ENCODE results near the gene PES1.
"Not testable (repeated sequence)": the region's sequence is repeated elsewhere in the genome, so short reads cannot be mapped to it uniquely, and the experiment has no call there.

The PES1 gene

DNA sequence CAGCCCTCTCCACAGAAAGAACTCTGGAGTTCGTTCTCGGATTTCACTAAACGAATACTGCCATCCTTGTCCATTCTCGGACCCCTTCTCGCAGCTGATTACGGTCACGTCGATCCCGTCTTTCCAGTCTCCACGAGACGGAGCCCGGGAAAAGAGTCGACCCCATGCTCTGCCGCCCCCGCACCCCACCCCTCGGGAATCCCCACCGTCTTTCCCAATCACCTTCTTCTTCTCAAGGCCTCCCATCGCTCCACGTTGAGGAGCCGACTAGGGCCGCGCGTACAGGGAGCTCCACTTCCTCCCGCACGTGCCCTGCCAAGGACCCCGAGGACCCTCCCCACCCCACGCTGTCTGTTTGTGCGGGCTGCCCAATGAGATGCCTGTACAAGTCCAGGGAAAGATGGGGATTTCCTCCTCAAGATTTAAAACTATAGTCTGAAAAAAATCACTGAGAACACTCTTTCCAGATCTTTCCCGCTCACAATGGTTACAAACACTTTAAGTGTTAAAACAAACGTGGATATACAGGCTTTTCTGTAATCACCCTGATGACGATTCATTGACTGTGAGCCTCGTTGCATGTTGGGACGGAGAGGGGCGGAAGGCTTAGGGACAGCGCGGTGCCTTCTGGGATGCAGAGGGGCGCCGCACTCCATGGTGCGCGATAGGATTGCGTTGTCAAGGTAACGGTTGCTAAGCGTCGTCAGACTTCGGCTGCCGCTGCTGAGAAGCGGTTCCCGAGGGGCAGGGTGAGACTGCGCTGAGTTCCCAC is at the start of gene PES1:
Gene PES1, minus strand, starts transcription at position 323 of the 772 bp plus-strand sequence. Its CDS starts 77 bp downstream, at position 246.
- DNase-seq: peak; percentile 98

DNA sequence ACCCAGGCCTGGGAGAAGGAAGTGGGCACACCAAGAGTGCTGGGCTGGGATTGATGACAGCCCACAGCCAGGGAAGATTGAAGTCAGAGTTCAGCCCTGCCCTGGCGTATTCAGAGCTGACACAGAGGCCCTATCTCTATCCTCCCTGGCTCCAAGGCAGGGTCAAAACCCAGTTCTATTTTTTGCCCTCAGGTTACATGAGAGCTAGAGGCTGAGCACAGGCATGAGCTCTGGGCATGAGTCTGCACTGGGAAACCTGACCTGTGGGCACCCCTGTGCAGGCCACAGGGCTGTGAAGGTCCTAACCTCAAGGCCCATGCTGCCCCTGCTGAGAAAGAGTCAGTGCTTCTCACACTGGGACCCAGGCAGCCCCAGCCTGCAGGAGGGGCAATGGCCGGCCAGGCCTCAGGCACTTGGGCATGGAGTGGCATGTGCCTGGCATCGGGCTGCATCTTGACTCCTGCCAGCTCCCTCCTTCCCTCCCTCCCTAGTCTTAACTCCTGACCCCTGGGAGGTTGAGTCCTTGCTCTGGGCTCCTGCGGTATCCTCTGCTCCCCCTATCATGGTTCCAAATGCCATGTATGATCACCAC is 49.2 kb upstream of the PES1 start:
- no peak for DNase-seq

DNA sequence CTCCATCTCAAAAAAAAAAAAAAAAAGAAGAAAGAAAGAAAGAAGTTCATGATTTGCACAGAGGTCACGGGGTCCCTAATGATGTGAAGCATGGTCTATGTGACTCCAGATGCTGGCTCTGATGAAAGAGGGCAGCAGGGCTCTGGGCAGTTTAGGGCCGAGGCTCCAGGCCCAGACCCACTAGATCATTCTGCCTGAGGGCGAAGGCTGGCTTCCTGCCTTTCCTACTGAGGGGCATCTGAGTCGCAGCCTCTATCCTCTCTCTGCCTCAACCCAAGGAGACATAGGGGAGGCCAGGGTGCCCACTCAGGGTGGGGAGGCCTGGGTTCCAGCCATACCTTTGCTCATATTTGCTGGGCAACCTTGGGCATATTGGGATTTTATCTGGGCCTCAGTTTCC is 48.7 kb upstream of the PES1 start:
- no peak for DNase-seq

DNA sequence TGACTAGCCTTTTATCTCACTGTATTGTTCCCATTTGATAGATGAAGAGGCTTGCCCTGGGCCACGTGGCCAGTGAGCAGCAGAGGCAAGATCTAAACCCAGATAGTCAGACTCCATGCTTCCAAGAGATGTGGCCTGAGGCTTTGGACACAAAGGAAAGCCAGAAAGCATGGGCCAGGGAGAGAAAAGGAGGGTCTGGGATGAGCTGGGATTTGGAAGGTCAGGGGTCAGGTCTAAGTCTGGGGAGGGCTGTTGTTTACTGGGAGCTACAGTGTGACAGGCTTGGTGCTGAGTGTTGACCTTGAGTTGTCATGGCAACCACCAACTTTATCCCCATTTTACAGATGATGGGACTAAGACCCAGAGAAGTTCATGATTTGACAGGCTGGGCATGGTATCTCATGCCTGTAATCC is 46.0 kb upstream of the PES1 start:
- peak; percentile 2 for DNase-seq

DNA sequence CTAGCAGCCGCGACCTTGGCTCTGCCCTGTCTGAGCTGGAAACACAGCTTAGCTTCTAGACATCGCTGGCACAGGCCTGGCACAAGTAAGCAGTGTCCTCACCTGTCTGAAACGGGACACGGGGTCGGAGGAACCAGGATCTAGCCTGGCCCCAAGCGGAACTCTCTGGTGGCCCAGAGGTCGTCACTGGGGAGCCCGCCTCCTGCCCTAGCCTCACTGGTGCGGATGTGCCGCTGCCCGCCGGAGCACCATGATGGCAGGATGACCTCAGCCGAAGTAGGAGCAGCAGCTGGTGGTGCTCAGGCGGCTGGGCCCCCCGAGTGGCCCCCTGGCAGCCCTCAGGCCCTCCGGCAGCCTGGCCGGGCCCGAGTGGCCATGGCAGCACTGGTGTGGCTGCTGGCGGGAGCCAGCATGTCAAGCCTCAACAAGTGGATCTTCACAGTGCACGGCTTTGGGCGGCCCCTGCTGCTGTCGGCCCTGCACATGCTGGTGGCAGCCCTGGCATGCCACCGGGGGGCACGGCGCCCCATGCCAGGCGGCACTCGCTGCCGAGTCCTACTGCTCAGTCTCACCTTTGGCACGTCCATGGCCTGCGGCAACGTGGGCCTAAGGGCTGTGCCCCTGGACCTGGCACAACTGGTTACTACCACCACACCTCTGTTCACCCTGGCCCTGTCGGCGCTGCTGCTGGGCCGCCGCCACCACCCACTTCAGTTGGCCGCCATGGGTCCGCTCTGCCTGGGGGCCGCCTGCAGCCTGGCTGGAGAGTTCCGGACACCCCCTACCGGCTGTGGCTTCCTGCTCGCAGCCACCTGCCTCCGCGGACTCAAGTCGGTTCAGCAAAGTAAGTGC is 44.7 kb upstream of the PES1 start:
- DNase-seq: peak; percentile 9

DNA sequence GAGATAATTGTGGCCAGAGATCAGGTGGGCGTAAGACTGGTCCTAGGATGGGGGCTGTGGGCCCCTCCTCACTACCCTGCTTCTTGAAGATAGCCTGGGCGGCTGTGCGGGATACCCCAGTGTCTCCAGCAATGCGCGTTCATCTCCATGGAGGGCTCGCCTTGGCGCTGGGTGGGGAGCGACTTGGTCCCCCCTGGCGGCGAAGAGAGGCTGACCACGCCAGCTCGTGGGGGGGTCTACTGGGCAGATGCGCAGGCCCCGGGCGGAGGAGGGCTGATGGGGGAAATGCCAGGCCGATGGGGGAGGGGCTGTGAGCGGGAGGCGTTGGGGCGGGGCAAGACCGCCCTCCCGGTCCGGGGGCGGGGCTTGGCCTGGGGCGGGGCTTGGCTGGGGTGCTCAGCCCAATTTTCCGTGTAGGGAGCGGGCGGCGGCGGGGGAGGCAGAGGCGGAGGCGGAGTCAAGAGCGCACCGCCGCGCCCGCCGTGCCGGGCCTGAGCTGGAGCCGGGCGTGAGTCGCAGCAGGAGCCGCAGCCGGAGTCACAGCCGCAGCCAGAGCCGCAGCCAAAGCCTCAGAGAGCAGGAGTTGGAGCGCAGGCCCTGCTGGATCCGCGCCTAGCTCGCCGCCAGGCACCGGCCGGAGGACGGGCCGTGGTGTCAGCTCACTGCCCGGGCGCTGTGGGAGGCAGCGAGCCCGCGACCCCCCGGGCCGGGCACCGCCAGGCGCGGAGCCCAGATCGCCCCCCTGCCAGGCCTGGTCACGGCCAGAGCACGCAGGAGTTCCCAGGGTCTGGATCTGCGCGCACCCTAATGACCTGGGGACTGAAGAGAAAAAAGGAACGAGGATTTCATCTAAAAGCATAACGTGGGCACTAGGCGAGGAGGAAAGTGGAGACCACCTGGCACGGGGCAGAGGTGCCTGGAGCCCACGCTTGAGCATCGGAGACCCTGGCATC is 43.8 kb upstream of the PES1 start, which contains the start of gene SLC35E4:
Gene SLC35E4, plus strand, starts transcription at position 509 of the 953 bp plus-strand sequence. CDS start 670 bp downstream, outside the sequence.
- peak; percentile 95 for DNase-seq

DNA sequence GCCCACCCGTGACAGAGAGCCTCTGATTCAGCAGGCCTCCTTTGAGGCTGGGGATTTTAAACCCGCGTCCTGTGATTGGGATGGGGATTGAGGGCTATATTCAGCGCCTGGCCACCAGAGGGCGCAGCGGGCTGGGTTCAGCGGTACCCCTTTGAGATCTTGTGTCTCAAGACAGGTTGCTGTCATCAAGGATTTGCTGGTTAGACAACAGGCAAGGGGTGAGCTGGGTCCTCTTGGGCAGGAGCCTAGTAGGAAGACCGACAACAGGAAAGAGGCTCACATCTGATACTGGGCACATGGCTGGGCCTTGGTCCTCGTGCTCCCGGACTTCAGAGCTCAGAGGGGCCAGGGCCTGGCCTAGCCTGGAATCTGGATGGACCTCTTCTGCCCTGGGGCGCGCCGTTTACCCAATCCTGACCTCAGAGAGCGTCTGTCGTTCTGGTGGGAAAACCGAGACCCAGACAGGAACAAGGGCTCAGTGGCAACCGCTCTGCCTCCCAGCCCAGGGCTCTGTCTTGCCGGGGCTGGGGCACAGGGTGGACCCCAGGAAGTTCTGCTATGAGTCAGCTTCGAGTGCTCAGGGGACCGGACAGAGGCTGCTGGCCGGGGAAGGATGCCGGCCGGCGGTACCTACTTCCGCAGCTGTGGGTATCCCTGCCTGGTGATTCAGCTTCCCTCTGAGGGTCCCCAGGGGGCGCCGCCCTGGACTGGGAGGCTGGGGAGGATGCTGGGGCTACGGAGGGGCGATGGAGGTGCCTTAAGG is 42.9 kb upstream of the PES1 start:
- peak; percentile 91 for DNase-seq

DNA sequence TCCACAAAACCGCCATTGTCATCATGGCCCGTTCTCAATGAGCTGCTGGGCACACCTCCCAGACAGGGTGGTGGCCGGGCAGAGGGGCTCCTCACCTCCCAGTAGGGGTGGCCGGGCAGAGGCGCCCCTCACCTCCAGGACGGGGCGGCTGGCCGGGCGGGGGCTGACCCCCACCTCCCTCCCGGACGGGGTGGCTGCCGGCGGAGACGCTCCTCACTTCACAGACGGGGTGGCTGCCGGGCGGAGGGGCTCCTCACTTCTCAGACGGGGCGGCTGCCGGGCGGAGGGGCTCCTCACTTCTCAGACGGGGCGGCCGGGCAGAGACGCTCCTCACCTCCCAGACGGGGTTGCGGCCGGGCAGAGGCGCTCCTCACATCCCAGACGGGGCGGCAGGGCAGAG is 39.8 kb upstream of the PES1 start:
- DNase-seq: not testable (repeated sequence)

DNA sequence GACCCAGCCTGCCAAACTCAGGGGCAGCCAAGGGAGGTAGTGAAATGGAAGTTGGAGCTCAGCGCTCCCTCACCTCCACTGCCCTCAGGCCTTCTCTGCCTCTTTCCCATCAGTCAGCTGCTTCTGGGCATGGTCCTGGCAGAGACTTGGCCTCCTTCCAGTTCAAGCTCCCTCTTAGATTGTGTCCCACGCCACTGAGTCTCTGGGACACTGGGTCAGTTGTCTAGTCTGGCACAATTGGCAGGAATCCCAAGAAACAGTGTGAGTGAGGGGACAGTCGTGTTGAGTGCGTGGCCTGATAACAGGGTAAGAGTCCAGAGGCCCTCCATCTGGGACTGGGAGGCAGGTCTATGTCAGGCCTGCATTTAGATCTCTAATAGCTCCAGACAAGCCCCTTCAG is 36.8 kb upstream of the PES1 start:
- DNase-seq: no peak

DNA sequence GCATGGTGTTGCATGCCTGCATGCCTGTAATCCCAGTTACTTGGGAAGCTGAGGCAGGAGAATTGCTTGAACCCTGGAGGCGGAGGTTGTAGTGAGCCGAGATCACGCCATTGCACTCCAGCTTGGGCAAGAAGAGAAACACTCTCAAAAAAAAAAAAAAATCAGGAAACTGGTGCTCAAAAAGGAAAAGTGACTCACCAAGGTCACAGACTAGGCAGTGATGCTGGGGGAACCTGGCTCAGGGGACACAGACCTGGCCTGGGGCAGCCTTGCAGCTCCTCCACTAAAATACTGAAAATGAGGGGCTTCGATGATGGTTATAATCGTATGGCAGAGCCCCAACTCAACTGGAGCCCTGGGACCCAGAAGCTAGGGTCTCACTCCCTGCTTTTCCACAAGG is 35.8 kb upstream of the PES1 start:
- DNase-seq: no peak

DNA sequence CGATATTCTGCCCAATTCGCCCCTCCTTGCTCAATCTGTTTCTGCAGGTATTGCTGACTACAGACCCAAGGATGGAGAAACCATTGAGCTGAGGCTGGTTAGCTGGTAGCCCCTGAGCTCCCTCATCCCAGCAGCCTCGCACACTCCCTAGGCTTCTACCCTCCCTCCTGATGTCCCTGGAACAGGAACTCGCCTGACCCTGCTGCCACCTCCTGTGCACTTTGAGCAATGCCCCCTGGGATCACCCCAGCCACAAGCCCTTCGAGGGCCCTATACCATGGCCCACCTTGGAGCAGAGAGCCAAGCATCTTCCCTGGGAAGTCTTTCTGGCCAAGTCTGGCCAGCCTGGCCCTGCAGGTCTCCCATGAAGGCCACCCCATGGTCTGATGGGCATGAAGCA is 34.7 kb upstream of the PES1 start:
- no peak for DNase-seq

DNA sequence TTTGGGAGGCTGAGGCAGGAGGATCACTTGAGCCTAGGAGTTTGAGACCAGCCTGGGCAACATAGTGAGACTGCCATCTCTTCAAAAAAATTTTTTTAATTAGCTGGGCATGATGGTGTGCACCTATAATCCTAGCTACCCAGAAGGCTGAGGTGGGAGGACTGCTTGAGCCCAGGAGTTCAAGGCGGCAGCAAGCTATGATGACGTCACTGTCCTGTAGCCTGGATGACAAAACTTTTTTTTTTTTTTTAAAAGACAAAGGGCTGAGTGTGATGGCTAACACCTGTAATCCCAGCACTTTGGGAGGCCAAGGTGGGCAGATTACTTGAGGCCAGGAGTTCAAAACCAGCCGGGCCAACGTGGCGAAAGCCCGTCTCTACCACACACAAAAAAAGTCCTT is 28.2 kb upstream of the PES1 start:
- DNase-seq: not testable (repeated sequence)

DNA sequence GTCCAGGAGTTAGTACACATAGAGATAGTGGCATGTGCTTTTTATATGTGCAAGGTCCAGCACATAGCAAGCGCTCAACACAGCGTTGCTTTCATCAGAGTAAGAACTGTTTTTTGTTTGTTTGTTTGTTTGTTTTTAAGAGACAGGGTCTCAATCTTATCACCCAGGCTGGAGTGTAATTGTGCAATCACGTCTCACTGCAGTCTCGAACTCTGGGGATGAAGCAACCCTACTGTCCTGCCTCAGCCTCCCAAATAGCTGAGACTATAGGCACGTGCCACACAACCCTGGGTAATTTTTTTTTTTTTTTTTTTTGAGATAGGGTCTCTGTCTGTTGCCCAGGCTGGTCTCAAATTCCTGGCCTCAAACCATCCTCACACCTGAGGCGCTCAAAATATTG is 26.1 kb upstream of the PES1 start:
- DNase-seq: no peak

DNA sequence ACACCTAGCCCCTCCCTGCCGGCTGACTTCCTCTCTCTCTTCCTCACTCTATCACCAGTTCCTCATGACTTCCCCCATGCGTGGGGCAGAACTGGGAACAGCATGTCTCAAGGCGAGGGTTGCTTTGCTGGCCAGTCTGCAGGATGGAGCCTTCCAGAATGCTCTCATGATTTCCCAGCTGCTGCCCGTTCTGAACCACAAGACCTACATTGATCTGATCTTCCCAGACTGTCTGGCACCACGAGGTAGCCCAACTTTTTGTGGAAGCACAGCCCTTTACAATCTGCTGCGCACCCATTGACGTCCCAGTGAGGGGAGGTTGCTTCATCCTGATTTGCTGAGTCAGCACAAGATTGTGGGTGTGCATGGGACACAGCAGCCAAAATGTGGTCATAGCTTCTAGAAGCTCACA is 23.8 kb upstream of the PES1 start:
- no peak for DNase-seq

DNA sequence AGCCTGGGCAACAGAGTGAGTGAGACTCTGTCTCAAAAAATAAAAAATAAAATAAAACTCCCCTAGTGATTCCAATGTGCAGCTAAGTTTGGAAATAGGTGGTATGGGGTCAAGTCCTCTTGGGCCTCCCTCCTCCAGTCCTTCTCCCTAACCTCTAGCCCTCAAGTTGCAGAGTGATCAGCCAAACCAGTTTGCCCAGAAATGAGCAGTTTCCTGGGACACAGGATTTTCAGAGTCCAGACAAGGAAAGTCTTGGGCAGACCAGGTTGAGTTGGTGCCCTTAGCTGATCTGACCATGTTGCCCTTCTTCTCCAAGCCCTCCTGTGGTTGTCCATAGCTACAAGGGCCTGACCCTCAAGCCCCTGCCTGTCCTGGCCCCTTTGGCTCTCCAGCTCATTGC is 23.2 kb upstream of the PES1 start:
- no peak for DNase-seq

DNA sequence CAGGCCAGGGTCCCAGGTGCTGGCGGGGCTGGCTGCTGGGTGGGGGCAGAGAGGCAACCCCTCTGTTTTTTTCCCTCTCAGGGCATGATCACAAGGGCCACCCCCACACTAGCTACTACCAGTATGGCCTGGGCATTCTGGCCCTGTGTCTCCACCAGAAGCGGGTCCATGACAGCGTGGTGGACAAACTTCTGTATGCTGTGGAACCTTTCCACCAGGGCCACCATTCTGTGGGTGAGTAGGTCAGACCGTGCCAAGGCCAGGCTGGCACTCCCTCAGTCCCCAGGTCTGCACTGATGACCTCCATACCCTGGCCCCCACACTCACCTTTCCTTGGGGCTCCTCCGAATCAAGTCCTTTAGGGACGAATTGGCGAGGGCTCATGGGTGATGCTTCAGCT is 22.6 kb upstream of the PES1 start:
- DNase-seq: no peak

DNA sequence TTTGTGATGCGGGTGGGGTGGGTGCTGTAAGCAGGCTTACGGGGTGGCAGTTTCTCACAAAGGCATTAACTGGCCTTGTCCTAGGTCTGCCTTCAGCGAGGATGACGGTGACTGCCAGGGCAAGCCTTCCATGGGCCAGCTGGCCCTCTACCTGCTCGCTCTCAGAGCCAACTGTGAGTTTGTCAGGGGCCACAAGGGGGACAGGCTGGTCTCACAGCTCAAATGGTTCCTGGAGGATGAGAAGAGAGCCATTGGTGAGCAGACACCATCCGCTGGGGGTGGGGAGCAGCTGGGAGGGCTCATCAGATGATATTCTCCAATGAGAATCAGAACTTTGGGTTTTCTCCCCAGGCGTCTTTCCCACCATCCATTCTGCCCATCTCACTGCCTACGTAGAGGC is 21.1 kb upstream of the PES1 start:
- DNase-seq: no peak

DNA sequence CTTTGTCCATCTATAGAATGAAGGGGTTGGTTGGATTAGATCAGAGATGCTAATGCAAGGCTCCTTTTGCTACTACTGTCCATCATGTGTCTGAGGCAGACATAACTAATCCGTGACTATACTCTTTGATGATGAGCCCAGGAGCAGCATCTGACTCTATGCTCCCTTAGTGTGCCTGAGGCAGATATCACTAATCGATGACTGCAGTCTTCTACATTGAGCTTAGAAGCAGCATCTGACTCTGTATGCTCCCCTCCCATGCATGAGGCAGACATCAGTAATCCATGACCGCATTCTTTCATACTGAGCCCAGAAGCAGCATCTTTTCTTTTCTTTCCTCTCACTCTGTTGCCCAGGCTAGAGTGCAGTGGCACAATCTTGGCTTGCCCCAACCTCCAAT is 19.5 kb upstream of the PES1 start:
- no peak for DNase-seq

DNA sequence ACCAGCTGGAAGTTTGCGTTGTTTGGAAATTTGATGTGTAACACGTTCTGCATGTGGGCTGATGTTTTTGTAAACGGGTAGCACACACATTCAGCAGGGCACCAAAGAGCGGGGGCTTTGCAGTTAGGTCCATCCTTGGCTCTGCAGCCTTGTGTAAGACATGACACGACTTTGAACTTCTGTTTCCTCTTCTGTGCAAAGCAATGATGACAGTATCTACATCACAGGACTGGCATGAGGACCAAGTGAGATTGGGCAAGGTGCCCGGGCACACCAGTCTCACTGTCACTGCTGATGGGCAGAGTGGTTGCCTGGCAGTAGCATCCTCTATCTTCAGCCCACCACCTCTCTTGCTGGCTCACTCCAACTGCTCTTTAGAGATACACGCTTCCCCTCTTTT is 18.6 kb upstream of the PES1 start:
- no peak for DNase-seq

DNA sequence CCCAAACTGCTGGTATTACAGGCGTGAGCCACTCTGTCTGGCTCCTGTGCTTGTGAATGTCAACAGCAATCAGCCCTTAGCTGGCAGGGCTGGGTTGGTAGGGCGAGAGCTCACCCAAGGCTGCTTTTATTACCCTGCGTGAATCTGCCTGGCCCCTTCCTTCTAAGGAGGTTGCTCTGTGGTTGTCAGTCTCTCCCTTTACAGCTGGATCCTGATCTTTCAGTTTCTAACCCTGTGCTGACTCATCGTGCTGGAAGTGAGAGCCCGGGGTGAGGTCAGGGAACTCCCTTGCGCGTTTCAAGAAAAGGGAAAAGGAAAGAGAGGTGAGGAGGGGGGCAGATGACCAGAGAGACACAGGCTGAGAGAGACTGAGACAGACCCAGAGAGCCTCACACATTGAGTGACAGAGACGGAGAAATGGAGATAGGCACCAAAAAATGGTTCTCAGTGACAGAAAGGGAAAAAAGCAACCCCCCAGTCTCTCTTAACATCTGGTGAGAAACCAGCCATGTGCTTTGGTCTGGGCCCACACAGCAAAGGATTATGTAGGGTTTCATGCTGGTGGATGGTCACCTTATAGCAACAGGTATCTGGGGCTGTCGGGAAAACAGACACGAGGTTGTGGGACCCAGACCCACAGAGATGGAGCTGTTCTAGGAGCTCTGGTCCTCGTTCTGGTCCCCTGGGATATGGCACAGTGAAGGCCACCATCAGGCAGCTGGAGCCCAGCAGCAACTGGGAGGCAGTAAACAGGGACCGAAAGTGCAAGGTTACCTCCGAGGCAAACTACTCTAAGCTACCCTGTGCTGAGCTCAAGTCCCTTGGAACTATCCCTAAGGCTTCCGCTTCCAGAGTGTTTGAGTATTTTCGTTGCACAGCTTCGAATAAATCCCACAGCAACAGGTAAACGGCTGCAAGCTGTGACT is 17.8 kb upstream of the PES1 start:
- peak; percentile 13 for DNase-seq

DNA sequence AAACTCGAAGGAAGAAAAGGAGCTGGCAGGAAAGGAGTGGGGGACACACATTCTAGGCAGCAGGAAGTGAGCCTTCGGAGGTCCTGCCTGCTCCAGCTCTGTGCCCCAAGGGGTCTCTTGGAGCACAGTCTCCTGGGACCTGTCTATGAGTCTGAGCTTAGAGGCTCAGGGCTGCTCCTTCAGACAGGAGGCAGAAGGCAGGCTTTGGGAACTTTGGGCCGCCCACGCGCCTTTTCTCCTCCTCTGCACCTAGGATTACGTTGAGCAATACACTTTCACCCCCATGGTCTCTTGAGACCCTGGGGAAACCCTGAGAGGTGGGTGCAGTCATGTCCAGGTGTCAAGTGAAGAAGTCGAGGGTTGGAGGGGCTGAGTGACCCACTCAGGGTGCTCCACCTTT is 16.2 kb upstream of the PES1 start:
- no peak for DNase-seq

Data from CD4-positive, alpha-beta T cell treated with Interleukin-17A for 1 hour (primary cell).